Body of pancreas (tissue), 4 donors: Measurements from ENCODE around the gene EDAR. TPM values are rescaled to one million over a fixed set of nuclear protein-coding genes. Genes with fewer than 3 reads are reported as not detected.

Experiments used
- ATAC-seq: fragments of 150-250 bp; one replicate; pipeline ENCODE4 v1.9.1; 2016
- DNase-seq, 4 donors: peaks; one replicate each; pipeline ENCODE4 v3.0.0-alpha.2; 2019
- H3K27ac ChIP-seq, 4 donors: fragments of 200-600 bp; sonication (generic); 1 replicate in 3 of 4; 2 replicates in 1 of 4; pipeline versions ENCODE4 v1.5.1 to v1.6.1; 2016 to 2019; ENCODE audit warnings: mild to moderate bottlenecking in 1 of 4, mixed read lengths in 1 of 4, moderate library complexity in 1 of 4
- H3K27me3 ChIP-seq, 2 donors: fragments of 200-600 bp; sonication (generic); one replicate each; pipeline ENCODE4 v1.6.0; 2016; ENCODE audit warnings: mild to moderate bottlenecking in 1 of 2
- H3K36me3 ChIP-seq, 2 donors: fragments of 200-600 bp; sonication (generic); replicated peaks in 1 of 2; 2 replicates each; pipeline ENCODE4 v1.5.1; 2016; ENCODE audit warnings: low read depth in 2 of 2; ENCODE audit not compliant: insufficient read depth in 1 of 2
- H3K4me1 ChIP-seq: fragments of 200-600 bp; sonication (generic); one replicate; pipeline ENCODE4 v1.6.0; 2016
- H3K4me3 ChIP-seq, 2 donors: fragments of 200-600 bp; sonication (generic); 1 replicate in 1 of 2; 2 replicates in 1 of 2; pipeline ENCODE4 v1.5.1; 2016 to 2019
- H3K9me3 ChIP-seq, 3 donors: fragments of 200-600 bp; sonication (generic); 1 replicate in 2 of 3; 2 replicates in 1 of 3; pipeline ENCODE4 v1.5.1; 2016
- CTCF ChIP-seq, 7 experiments: fragments of 450-650 bp in 4 of 7; fragments of 200-600 bp in 3 of 7; sonication (generic) in 3 of 7; IDR thresholded peaks; one replicate each; pipeline ENCODE4 v1.5.1; 2016 to 2019; ENCODE audit warnings: antibody characterized with exemption in 7 of 7
- POLR2A ChIP-seq, 3 donors: fragments of 450-650 bp; IDR thresholded peaks; one replicate each; pipeline ENCODE4 v1.6.1; 2016; ENCODE audit warnings: antibody characterized with exemption in 3 of 3, mild to moderate bottlenecking in 2 of 3
- WGBS, 2 donors: methylation state at CpG; one replicate each; pipeline ENCODE4 v1.1.5; 2017; 5-methylcytosine and 5-hydroxymethylcytosine counted together
- intact Hi-C: fragments of 100-400 bp; cut with DNase I; formaldehyde crosslinking; loops from one replicate; pipeline ENCODE4 v1.15.1; 2023
- total RNA-seq, 2 donors: library from RNA; depleted of rRNA; stranded (reverse); fragments of >200 nt; gene quantifications; one replicate each; pipeline ENCODE4 v1.1.0, GENCODE V29; 2016

The EDAR gene
- total RNA-seq, 2 donors from 2014 or later, result not detected

DNA sequence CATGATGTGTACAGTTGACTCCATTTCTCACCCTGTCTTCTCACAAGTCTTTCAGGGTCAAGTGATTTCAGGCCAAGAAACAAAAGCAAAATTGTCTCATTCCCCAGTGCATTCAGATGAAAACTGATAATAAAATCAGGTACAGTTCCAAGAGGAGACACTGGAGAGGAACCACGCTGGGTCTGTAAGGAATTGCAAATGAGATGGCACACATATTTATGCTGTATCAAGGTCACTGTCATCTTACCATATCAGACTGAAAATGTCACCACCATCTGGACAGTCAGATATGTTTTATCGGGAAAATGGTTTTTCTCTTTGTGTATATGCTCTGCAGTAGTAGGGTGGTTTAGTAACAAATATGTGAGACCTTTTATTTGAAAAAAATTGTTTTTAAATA lies 110.7 kb downstream of the EDAR start:
- H3K4me3 ChIP-seq, result no peak overlapping the region
- DNase-seq (no peak), ATAC-seq (no peak)
- H3K4me1 ChIP-seq, result no peaks in the 10 kb centered on the region
- H3K36me3 ChIP-seq, result no peaks in the 10 kb centered on the region
- 45 to 48% methylated on average over 2 of the region's 2 CpGs for WGBS, 2 donors
- no peaks in the 10 kb centered on the region for H3K9me3 ChIP-seq
- no peaks in the 10 kb centered on the region for H3K27me3 ChIP-seq
- no peak for TF ChIP-seq POLR2A (IDR thresholded peaks at IDR 0.05)
- no peak for TF ChIP-seq CTCF (IDR thresholded peaks at IDR 0.05)
- no peak overlapping the region for H3K27ac ChIP-seq
- intact Hi-C loops, result no loop called here

DNA sequence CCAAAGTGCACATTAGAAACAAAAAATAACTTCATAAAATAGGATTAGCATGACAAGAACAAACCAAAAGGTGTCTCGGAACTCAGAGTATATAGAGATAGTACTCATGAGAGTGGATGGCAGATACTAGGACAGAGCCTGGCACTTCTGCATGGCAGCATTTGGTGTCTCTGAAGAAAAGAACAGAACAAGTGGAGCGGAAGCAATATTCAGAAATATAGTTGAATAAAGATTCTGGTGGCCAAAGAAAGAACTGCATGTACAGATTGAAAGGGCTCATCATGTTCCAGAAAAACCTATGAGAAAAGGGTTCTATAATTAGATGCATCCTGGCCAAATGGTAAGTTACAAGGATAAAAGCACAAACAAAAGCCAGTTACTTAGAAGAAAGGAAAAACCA lies 111.5 kb downstream of the EDAR start:
- ATAC-seq, result no peak
- Histone ChIP-seq H3K4me3 (no peak overlapping the region), H3K36me3 (no peaks in the 10 kb centered on the region), H3K4me1 (no peaks in the 10 kb centered on the region), H3K27ac (no peak overlapping the region), H3K27me3 (no peaks in the 10 kb centered on the region), H3K9me3 (no peaks in the 10 kb centered on the region)
- no peak for DNase-seq
- 92 to 96% methylated on average over 2 of the region's 2 CpGs for WGBS, 2 donors
- intact Hi-C loops, result no loop called here
- TF ChIP-seq CTCF (IDR thresholded peaks at IDR 0.05) (peak in 1 of 7 experiments; percentile 8), POLR2A (IDR thresholded peaks at IDR 0.05) (no peak)

DNA sequence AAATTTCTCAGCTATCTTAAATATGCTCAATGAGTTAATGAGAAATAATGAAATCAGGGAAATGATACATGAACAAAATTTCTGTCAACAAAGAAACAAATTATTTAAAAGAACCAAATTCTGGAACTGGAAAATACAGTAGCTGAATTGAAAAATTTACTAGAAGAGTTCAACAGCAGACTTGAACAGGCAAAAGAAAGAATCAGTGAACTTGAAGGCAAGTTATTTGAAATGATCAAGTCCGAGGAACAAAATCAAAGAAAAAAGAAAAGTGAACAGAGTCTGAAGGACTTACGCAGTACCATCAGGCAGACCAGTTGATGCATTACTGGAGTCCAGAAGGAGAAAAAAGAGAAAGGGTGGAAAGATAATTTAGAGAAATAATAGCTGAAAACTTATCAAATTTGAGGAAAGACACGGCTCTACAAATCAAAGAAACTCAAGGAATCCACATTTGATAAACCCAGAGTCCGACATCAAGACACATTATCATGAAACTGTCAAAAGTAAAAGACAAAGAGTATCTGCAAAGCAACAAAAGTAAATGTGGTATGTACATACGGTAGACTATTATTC lies 118.9 kb downstream of the EDAR start:
- Histone ChIP-seq H3K27ac (no peak overlapping the region), H3K4me3 (no peak overlapping the region), H3K27me3 (no peaks in the 10 kb centered on the region), H3K36me3 (no peaks in the 10 kb centered on the region), H3K9me3 (no peaks in the 10 kb centered on the region), H3K4me1 (no peaks in the 10 kb centered on the region)
- no peak for ATAC-seq
- WGBS, 2 donors, result 94 to 95% methylated on average over 5 of the region's 5 CpGs
- intact Hi-C loops, result no loop called here
- no peak for DNase-seq
- no peak for TF ChIP-seq CTCF (IDR thresholded peaks at IDR 0.05)
- no peak for TF ChIP-seq POLR2A (IDR thresholded peaks at IDR 0.05)

DNA sequence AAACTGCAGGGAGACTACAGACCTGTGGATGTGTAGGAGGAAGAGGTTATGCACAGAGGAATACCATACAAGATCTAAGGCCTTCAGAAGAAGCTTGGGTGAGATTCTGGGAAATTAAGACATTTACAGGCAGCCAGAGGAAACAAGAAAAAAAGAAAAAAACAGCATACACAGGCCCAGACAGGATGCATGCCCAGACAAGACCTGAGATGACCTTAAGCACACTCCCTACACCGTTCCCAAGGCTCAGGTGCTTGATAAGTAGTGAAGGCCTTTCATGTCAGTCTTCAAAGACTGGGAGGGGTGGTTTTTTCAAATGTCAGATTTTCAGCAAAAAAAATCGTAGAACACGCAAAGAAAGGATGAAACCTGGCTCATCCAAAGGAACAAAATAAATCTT lies 119.5 kb downstream of the EDAR start:
- intact Hi-C loops, result no loop called here
- no peaks in the 10 kb centered on the region for H3K9me3 ChIP-seq
- WGBS, 2 donors, result 85 to 89% methylated on average over 3 of the region's 3 CpGs
- no peaks in the 10 kb centered on the region for H3K27me3 ChIP-seq
- ATAC-seq (no peak), DNase-seq (no peak)
- H3K4me1 ChIP-seq, result no peaks in the 10 kb centered on the region
- TF ChIP-seq CTCF (IDR thresholded peaks at IDR 0.05), result no peak
- TF ChIP-seq POLR2A (IDR thresholded peaks at IDR 0.05), result no peak
- no peaks in the 10 kb centered on the region for H3K36me3 ChIP-seq
- H3K27ac ChIP-seq, result no peak overlapping the region
- no peak overlapping the region for H3K4me3 ChIP-seq

- no peaks in the 10 kb centered on the region for H3K27me3 ChIP-seq
- H3K9me3 ChIP-seq, result no peaks in the 10 kb centered on the region
- no peaks in the 10 kb centered on the region for H3K4me1 ChIP-seq
- intact Hi-C loops, result no loop called here
- ATAC-seq, result no peak
- WGBS, 2 donors, result 91 to 93% methylated on average over 1 of the region's 1 CpG
- H3K4me3 ChIP-seq, result no peak overlapping the region
- H3K27ac ChIP-seq, result no peak overlapping the region
- no peak for DNase-seq
- no peaks in the 10 kb centered on the region for H3K36me3 ChIP-seq
- TF ChIP-seq CTCF (IDR thresholded peaks at IDR 0.05) (no peak), POLR2A (IDR thresholded peaks at IDR 0.05) (no peak)
Observed at GRCh38 chr2:108868911-108869310, 120.1 kb downstream of the EDAR start.
